Osteoblast (primary cell): ENCODE data around the gene ANKRD34A. TPM values are rescaled to one million over a fixed set of nuclear protein-coding genes. Genes with fewer than 3 reads are reported as not detected.

Source experiments
- DNase-seq: peaks from one replicate; pipeline ENCODE4 v3.0.0; 2011; ENCODE audit warnings: low spot score, mixed read lengths; ENCODE audit not compliant: insufficient read length; ENCODE audit errors: missing footprints
- H2AFZ ChIP-seq: 2 replicates; pipeline ENCODE4 v1.6.0; 2011; ENCODE audit warnings: mild to moderate bottlenecking, low read length
- H3K27ac ChIP-seq: 2 replicates; pipeline ENCODE4 v1.5.1; 2011; ENCODE audit warnings: mild to moderate bottlenecking, low read depth, low read length, moderate library complexity
- H3K27me3 ChIP-seq: 2 replicates; pipeline ENCODE4 v1.6.0; 2012; ENCODE audit warnings: mild to moderate bottlenecking, control low read depth, inconsistent platforms, low read length, moderate library complexity; ENCODE audit not compliant: insufficient read depth
- H3K36me3 ChIP-seq: 2 replicates; pipeline ENCODE4 v1.5.1; 2011; ENCODE audit warnings: mild to moderate bottlenecking, low read length, control low read depth, moderate library complexity; ENCODE audit not compliant: insufficient read depth
- H3K4me1 ChIP-seq: 2 replicates; pipeline ENCODE4 v1.5.1; 2011; ENCODE audit warnings: mild to moderate bottlenecking, low read length, control low read depth, moderate library complexity; ENCODE audit not compliant: insufficient read depth
- H3K4me2 ChIP-seq: 2 replicates; pipeline ENCODE4 v1.6.0; 2011; ENCODE audit warnings: mild to moderate bottlenecking, low read length; ENCODE audit not compliant: insufficient read depth
- H3K4me3 ChIP-seq: fragments of 200-600 bp; sonication (generic); 3 replicates; pipeline ENCODE4 v1.5.1; 2012; ENCODE audit warnings: mild to moderate bottlenecking, low read length, inconsistent platforms; ENCODE audit not compliant: insufficient read depth
- H3K79me2 ChIP-seq: 2 replicates; pipeline ENCODE4 v1.6.0; 2012; ENCODE audit warnings: mild to moderate bottlenecking, low read length, control low read depth, inconsistent platforms; ENCODE audit not compliant: insufficient read depth
- H3K9me3 ChIP-seq: 2 replicates; pipeline ENCODE4 v1.5.1; 2011; ENCODE audit warnings: low read depth, low read length, control low read depth
- H4K20me1 ChIP-seq: 2 replicates; pipeline ENCODE4 v1.6.0; 2012; ENCODE audit warnings: mild to moderate bottlenecking, low read length, control low read depth; ENCODE audit not compliant: insufficient read depth
- CTCF ChIP-seq: IDR thresholded peaks from 2 replicates; pipeline ENCODE4 v1.5.1; 2011; ENCODE audit warnings: mild to moderate bottlenecking, low read depth, low read length, moderate library complexity; ENCODE audit errors: extremely low read depth
- total RNA-seq: library from RNA; depleted of rRNA; stranded (reverse); fragments of >200 nt; gene quantifications from 2 replicates; pipeline ENCODE4 v1.2.3, GENCODE V29; 2012

ANKRD34A gene
- total RNA-seq, 1 donor = 1.1 TPM

GRCh38 chr1:145978471-145978853 lies 14.1 kb upstream of the ANKRD34A start:
- DNase-seq = no peak
- Histone ChIP-seq H3K36me3 (no peaks in the 10 kb centered on the region), H3K9me3 (no peaks in the 10 kb centered on the region), H3K27me3 (no peaks in the 10 kb centered on the region), H3K4me2 (peak overlapping the region; percentile 79), H3K4me1 (peaks cover 34% of the 10 kb centered on the region), H2AFZ (peak overlapping the region; percentile 7), H3K4me3 (peak overlapping the region; percentile 51), H4K20me1 (no peaks in the 10 kb centered on the region), H3K27ac (peak overlapping the region; percentile 95), H3K79me2 (peaks cover 5% of the 10 kb centered on the region)
- no peak for TF ChIP-seq CTCF

GRCh38 chr1:145977486-145978470 lies 13.4 kb upstream of the ANKRD34A start:
- peak; percentile 93 for DNase-seq
- Histone ChIP-seq H3K9me3 (no peaks in the 10 kb centered on the region), H3K36me3 (no peaks in the 10 kb centered on the region), H4K20me1 (no peaks in the 10 kb centered on the region), H3K4me1 (peaks cover 34% of the 10 kb centered on the region), H3K79me2 (peaks cover 5% of the 10 kb centered on the region), H3K4me2 (peak overlapping the region; percentile 79), H2AFZ (peak overlapping the region; percentile 67), H3K4me3 (no peak overlapping the region), H3K27ac (peak overlapping the region; percentile 95), H3K27me3 (no peaks in the 10 kb centered on the region)
- peak; percentile 84 for TF ChIP-seq CTCF

- H3K4me1 ChIP-seq = peaks cover 34% of the 10 kb centered on the region
- no peaks in the 10 kb centered on the region for H3K27me3 ChIP-seq
- no peaks in the 10 kb centered on the region for H3K9me3 ChIP-seq
- no peaks in the 10 kb centered on the region for H4K20me1 ChIP-seq
- no peaks in the 10 kb centered on the region for H3K36me3 ChIP-seq
- TF ChIP-seq CTCF = no peak
- H3K79me2 ChIP-seq = peaks cover 5% of the 10 kb centered on the region
- no peak overlapping the region for H2AFZ ChIP-seq
- no peak for DNase-seq
- no peak overlapping the region for H3K27ac ChIP-seq
- no peak overlapping the region for H3K4me2 ChIP-seq
- no peak overlapping the region for H3K4me3 ChIP-seq
Measured at GRCh38 chr1:145977016-145977415, 12.6 kb upstream of the ANKRD34A start.

GRCh38 chr1:145975216-145975615 lies 10.8 kb upstream of the ANKRD34A start:
- Histone ChIP-seq H3K36me3 (no peaks in the 10 kb centered on the region), H3K79me2 (peaks cover 5% of the 10 kb centered on the region), H4K20me1 (no peaks in the 10 kb centered on the region), H3K9me3 (no peaks in the 10 kb centered on the region), H3K27me3 (no peaks in the 10 kb centered on the region), H2AFZ (no peak overlapping the region), H3K27ac (no peak overlapping the region), H3K4me1 (peaks cover 30% of the 10 kb centered on the region), H3K4me3 (no peak overlapping the region), H3K4me2 (no peak overlapping the region)
- TF ChIP-seq CTCF = no peak
- DNase-seq = no peak
